ENCODE data around the gene TTC7B. TPM values are rescaled to one million over a fixed set of nuclear protein-coding genes. Genes with fewer than 3 reads are reported as not detected.

TTC7B gene
- total RNA-seq, 4 donors from 2014 or later, result 31.0 to 49.7 (median 45.1) TPM

GRCh38 chr14:90651976-90652560 is 164.2 kb downstream of the TTC7B start:
- TF ChIP-seq CTCF (IDR thresholded peaks at IDR 0.05; ENCODE audit: low read depth), result no peak

DNA sequence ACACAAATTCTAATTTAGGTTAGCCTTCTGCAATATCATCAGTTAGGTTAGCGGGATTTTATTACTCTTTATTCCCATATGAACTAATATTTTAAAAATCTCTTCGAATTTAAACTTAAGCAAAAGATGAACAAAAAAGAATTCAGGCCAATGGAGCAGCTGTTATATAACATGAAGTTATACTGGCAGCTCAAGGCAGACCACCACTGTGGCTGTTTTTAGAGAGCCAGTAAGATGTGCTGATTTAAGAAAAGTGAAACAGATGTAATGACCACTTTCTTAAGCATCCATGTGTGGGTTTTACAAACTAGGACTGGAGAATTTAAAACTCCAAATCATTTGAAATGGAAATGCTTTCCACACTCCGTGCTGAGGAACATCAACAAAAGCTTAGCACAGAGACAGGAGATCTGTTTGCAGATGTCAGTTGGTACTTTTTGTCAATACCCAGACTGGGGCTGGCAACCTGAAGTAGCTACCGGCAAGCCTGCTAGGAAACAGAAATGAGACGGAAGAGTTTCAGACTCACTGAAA is 164.9 kb downstream of the TTC7B start:
- no peak for TF ChIP-seq CTCF (IDR thresholded peaks at IDR 0.05; ENCODE audit: low read depth)

DNA sequence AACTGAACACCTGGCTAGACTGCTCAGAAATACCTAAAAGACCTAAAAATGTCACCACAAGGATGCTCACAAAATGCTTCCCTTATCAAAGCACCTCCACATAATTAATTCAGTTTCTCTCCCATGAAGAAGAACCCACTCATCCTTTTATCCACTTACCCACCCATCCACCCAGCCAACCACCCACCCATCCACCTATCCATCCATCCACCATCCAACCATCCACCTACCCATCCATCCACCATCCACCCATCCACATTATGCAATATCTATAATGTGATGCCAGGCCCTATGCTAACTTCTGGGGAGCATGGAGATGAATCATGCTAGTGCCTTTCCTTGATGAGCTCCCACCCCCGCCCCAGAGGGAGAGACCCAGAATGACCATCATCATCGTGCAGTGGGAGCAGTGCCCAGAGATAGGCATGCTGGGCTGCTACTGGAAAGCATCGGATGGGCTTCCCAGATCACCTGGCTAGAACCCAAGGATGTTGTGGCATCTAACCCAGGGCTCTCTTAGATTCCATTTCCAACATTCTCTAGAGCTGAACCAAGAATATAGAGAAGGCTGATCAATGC is 166.6 kb downstream of the TTC7B start:
- no peak for TF ChIP-seq CTCF (IDR thresholded peaks at IDR 0.05; ENCODE audit: low read depth)

GRCh38 chr14:90649083-90649482 is 167.1 kb downstream of the TTC7B start:
- no peak for TF ChIP-seq CTCF (IDR thresholded peaks at IDR 0.05; ENCODE audit: low read depth)

- no peak for TF ChIP-seq CTCF (IDR thresholded peaks at IDR 0.05; ENCODE audit: low read depth)
Observed at GRCh38 chr14:90648421-90648820, 167.8 kb downstream of the TTC7B start.

DNA sequence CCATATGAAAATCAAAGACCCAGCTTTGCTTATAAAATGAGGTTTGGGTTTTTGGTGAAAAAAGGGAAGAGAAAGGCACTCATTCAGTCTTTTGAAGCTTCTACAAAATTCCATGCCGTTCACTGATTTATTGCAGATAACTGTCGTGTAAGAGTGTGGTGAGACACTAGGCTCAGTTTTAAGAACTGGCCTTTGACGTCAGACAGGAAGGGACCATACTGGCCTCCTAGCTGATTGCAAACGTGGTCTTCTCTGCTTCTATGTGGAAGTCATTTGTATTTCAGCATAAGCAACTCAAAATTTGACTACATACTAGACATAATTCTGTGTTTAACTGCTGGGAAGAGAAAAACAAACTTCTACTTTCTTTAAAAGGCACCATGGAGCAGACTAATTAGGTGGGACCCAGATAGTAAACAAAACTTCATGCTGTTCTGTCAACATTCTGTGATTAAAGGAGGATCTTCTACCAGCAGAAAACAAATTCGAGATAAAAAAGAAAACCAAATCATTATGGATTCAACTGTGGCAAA is 168.7 kb downstream of the TTC7B start:
- no peak for TF ChIP-seq CTCF (IDR thresholded peaks at IDR 0.05; ENCODE audit: low read depth)

DNA sequence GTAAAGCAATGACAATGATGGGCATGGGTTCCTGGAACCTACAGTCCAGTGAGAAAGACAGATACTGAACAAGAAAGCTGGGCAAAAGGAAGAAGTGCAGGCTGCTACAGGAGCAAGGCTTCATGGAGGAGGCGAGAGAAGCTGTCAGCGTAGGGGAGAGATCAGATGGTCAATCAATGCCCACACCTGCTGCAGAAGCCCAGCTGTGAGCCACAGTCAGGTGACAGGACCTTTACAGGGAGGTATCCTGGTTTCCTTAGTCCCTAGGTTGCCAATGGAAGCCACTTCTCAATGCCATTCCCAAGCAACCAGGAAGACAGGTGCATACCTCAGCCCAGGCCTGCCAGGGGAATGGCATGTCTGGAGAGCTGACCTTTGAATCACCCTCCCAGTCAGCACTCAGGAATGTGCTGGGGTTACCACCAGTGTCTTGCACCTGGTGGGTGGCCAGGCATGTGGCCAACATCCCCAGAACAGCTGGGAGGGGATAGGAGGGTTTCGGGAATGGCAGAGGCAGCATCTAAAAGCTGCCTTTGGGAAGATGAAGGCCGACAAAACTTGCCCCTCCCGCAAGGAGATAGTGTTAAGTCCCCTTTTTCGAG is 170.3 kb downstream of the TTC7B start:
- no peak for TF ChIP-seq CTCF (IDR thresholded peaks at IDR 0.05; ENCODE audit: low read depth)

Measured in subcutaneous adipose tissue (tissue), 4 donors.